Measurements from ENCODE around the gene USP13.

USP13 gene

DNA sequence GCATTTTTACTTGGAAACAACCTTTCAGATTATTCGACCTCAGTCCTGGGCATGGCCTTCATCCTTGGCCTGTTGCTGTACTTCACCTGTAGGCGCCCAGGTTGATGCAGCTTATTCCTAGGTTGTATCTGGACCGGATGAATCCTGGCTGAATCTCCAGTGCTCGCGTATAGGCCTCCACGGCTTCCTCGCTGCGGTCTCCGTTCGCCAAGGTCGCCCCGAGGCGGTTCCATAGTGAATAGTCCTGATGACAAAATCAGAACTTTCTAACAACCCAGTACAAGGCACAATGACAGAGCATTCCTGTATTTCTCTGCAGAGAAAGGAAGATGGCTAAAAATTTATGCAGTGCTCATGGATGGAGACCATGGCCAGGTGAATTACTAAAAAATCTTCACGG, 154.7 kb downstream of the USP13 start:
- no peak for DNase-seq

DNA sequence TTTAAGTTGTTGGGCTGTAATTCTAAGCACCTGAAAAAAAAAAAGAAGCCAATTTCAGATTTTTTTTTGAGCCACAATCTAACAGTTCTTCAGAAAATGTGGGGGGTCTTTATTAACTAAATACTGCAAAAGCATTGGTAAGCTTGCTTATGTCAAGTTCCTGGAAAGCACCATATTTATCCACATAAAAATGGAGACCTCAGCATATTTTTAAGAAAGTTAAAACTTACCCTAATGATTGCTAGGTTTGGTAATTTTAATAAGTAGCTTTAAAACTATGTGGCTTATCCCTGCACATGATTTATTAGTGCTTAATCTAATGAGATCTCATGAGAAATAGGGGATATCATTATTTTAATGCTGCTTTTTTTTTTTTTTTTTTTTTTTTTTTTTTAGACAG, 156.8 kb downstream of the USP13 start:
- DNase-seq, result no peak

DNA sequence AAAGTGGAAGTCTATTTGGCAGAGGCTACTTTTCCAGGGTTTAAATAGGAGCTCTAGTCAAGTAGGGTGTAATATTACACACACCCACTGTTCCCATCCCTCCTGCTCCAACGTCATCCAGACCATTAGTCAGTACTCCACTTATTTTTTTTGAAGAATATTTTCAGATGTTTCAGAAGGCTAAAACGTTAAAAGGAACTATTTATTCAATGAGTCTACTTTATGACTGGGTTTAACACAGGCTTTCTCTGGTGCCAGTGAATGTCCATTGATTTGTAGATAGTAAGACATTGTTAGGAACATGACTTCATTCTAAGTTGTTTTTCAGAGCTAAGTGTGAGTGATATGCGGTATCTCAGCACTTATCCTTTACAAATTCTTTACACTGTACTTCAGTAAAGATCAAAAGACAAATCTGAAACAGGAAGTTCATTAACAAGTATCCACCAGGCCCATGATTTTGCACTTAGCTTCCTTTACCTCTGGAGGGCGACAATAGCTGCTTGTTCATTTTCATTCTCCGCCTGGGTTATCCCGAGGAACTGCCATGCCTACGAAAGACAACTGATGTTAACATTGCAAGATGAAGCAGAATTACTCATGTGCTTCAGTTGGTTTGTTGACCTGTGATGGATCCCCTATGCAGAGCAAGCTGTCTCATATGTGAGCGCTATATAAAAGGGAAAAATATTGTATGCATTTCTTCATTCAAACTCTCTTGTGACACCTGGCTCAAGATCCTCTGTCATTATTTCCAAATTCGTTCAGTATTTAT, 158.7 kb downstream of the USP13 start:
- DNase-seq, result peak; percentile 8

DNA sequence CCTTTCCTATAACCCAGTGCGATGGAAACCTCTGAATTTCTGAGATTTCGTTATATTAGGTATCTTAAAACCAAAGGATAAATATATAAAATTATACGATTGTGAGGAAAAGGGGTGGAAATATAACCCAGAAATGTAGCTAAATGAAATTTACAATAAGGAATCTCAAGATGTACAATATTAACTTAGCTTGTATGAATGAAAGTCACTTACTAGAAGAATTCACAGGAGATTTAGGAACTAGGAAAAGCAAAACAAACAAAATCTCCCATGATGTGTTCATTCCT, 159.2 kb downstream of the USP13 start:
- no peak for DNase-seq

DNA sequence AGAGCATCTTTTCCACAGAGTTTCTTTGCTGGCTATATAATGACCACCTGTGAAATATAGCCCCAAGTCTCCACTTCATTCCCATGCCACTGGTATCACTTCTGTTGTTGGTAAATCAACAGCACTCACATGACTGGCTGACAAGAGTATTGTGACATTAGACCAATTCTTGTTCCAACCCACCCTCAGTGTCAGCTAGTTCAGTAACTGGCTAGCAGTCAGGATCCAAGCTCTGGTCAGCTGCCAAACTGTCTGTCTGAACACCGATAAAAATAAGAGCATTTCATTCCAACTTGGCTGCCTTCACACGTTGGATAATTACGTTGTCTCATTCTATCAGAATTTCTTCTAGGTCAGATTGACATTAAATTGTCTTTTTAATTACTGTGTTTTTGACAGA, 166.5 kb downstream of the USP13 start:
- DNase-seq, result no peak

DNA sequence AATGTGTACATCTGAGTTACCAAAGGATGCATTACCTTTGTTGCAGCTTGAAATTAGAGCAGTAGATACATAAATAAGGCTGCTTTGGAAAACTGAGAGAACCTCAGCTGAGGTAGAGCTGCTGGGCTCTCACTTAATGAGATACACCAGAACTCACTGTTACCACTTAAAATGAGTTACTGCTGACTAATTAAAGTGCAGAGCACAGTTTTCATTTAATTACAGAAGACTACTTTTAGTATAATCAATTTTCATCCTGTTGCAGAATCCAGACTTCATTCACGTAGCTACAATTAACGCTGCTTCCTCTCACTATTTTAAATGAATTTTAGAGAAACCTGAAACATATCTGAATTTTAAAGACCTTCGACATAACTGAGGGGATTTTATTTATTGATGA, 169.5 kb downstream of the USP13 start:
- no peak for DNase-seq

DNA sequence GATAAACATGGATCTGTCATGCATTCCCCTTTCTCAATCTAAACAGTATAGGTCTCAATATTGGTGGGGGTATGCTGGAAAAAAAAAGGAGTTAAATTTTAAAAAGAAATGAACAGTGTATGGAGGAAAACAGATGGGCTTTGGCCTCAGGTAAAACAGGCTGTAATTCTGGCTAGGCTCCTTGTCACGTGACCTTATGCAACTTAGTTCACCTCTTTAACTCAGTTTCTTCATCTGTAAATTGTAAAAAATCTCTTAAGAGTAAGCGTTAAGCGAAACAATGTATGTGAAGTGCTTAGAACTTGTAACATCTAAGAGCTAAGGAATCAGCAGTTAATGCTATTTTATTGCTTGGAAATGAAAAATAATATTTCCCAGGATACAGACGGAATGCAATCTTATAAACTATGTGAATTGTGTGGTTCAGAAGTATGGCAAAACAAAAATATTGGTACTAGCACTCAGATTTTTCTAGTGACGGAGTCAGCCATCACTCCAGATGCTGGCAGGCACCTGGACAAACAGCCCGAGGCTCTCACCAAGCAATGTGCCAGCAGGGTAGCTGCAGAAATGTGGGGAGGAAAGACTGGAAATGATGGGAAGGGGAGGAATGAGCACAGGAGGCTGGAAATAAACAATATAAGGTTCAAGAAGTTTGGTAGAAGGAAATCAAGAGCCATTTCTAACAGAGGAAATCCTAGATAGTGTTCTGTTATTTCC, 172.8 kb downstream of the USP13 start:
- DNase-seq, result no peak

DNA sequence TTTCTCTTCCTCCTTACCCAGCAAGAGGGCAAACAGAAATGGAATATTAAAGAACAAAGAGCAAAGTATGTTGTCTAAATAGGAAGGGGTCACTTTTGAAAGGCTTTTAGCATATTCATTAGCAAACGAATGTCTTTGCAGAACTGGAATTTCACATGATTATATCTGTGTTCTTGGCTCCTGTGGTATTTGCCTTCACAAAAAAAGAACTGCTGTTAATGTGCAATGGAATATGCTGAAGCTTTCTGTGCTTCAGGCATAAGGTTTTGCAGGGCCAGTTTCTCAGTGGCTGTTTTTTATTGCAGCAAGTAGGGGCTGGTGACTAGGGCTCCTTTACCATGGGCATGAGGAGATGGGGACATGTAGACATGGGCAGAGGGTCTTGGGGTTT, 173.4 kb downstream of the USP13 start:
- no peak for DNase-seq

DNA sequence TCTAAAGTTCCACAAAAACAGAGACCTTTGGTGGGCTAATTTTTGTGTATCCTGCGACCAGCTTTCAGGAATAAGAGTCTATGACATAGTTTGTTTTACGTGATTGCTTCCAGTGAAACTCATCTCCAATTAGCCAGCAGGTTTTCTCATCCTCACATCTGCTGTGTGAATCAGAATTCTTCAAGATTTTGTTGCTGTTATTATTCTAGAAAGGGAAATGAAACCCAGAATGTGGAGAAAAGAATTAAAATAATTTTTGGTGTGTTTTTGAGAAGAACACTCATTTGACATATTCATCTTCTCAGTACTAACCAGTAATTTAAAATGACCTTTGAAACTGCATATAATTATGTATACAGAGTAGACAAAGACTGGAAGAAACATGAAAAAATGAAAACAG, 175.9 kb downstream of the USP13 start:
- DNase-seq, result no peak

DNA sequence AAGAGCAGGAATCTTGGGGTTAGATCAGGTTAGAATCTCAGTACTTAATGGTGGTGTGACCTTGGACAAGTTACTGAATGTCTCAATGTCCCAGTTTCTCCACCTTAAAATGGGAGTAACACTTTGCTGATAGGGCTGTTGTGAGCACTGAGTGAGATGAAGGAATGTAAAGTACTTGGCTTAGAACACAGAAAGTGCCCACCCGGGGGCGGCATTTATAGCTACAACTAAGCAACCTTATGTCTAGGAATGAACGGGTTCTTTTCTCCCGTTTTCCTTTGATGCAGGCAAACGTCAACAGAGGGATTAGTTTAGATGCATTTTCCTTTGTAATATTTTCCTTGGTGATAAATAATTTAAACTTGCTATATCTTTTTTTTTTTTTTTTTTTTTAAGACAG, 176.6 kb downstream of the USP13 start:
- DNase-seq, result no peak

DNA sequence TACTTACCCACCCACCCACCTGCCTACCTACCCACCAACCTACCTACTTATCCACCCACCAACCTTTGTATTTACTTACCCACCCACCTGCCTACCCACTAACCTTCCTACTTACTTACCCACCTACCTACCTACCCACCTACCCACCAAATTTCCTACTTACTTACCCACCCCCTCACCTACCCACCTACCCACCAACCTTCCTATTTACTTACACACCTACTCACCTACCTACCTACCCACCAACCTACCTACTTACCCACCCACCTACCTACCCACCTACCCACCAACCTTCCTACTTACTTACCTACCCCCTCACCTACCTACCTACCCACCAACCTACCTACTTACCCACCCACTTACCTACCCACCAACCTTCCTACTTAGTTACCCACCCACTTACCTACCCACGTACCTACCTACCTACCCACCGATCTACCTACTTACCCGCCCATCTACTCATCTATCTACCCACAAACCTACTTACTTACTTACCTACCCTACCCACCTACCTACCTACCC, 179.6 kb downstream of the USP13 start:
- no peak for DNase-seq

DNA sequence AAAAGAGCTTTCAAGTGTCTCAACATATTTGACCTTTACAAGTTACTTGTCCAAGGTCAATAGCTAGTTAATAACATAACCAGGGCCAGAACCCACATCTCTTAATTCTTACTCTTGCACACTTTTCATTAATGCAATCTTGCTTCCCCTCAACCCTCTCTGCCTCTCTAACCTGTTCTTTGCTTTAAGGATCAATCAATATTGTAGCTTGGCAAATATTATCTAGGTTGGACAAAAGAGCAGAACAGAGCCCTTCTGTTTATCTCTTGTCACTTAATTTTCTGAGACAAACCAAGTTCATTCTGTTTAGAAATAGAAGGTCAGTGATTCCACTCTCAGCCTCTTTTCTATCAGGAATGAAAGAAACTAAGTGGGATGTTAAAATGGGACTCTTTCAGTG, 180.5 kb downstream of the USP13 start:
- DNase-seq, result no peak

DNA sequence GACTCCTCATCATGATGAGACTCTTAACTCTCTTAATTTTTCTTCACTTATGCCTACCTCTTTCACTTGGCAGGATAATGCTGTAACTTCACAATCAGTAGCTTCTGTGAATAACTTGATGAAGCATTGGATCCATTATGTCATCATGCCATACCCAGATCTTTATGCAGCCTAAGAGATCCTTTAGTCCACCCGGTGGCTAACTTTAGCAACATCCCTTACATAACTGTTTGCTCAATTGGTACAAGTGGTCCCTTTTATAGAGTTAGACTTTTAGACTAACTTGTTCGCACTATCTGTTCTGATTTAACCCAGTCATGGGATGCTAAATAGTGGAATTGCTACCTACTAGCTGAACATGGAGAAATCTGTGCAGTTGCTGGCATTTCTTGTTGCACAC, 184.5 kb downstream of the USP13 start:
- no peak for DNase-seq
